Sigmoid colon (tissue), 7 donors: ENCODE data around the gene CTSE. TPM values are rescaled to one million over a fixed set of nuclear protein-coding genes. Genes with fewer than 3 reads are reported as not detected.

Experiments used
- DNase-seq: peaks from one replicate; pipeline ENCODE4 v3.0.0-alpha.2; 2019
- H3K27ac ChIP-seq, 4 donors: fragments of 200-600 bp; sonication (generic); one replicate each; pipeline ENCODE4 v1.5.1; 2016 to 2019; ENCODE audit warnings: mild to moderate bottlenecking in 1 of 4
- H3K27me3 ChIP-seq, 3 donors: fragments of 200-600 bp; sonication (generic); one replicate each; pipeline ENCODE4 v1.5.1; 2019; ENCODE audit warnings: mild to moderate bottlenecking in 1 of 3
- H3K36me3 ChIP-seq, 4 donors: fragments of 200-600 bp; sonication (generic); one replicate each; pipeline ENCODE4 v1.5.1; 2016 to 2019
- H3K4me1 ChIP-seq, 4 donors: fragments of 200-600 bp; sonication (generic); one replicate each; pipeline ENCODE4 v1.5.1; 2017 to 2019
- H3K4me3 ChIP-seq, 4 donors: fragments of 200-600 bp; sonication (generic); one replicate each; pipeline ENCODE4 v1.5.1; 2017 to 2019; ENCODE audit warnings: mild to moderate bottlenecking in 2 of 4, moderate library complexity in 1 of 4
- H3K9me3 ChIP-seq, 4 donors: fragments of 200-600 bp in 3 of 4; sonication (generic) in 3 of 4; one replicate each; pipeline versions ENCODE4 v1.5.1 to v1.6.1; 2013 to 2019
- CTCF ChIP-seq, 4 experiments: fragments of 450-650 bp in 3 of 4; fragments of 200-600 bp in 1 of 4; IDR thresholded peaks; one replicate each; pipeline ENCODE4 v1.5.1; 2016 to 2019; ENCODE audit warnings: antibody characterized with exemption in 4 of 4, mild to moderate bottlenecking in 3 of 4, moderate library complexity in 2 of 4
- EP300 ChIP-seq, 4 donors: sonication (generic); formaldehyde crosslinking; IDR thresholded peaks; one replicate each; pipeline ENCODE4 v1.6.1; 2017; ENCODE audit warnings: antibody characterized with exemption in 4 of 4
- POLR2A ChIP-seq, 2 donors: fragments of 450-650 bp; IDR thresholded peaks; one replicate each; pipeline ENCODE4 v1.6.1; 2016; ENCODE audit warnings: antibody characterized with exemption in 2 of 2, mild to moderate bottlenecking in 2 of 2, moderate library complexity in 2 of 2
- POLR2AphosphoS5 ChIP-seq, 4 donors: sonication (generic); formaldehyde crosslinking; IDR thresholded peaks; one replicate each; pipeline ENCODE4 v1.6.1; 2017; ENCODE audit warnings: antibody characterized with exemption in 4 of 4
- WGBS, 2 donors: extraction: QIAGEN DNeasy Blood & Tissue Kit; methylation state at CpG; one replicate each; pipeline ENCODE4 v1.1.7; 2013; 5-methylcytosine and 5-hydroxymethylcytosine counted together
- intact Hi-C: fragments of 100-400 bp; cut with DNase I; formaldehyde crosslinking; loops from one replicate; pipeline ENCODE4 v1.15.1; 2023
- polyA plus RNA-seq, 3 donors: library from polyadenylated mRNA; stranded (reverse); fragments of 200-250 nt; gene quantifications; one replicate each; pipeline ENCODE4 v1.2.3, GENCODE V29; 2013
- total RNA-seq, 4 donors: library from RNA; depleted of rRNA; stranded (reverse); fragments of >200 nt; gene quantifications; one replicate each; pipeline ENCODE4 v1.1.0, GENCODE V29; 2016
- donor health status: healthy with polysubstance abuse.
- donor health status: Bipolar disorder and iron deficiency.
- donor health status: healthy.

The CTSE gene
- total and polyA plus RNA-seq, 7 donors = 4.4 to 9.0 (median 8.6) TPM; not detected in 4

- Histone ChIP-seq H3K27me3 (peaks cover 0 to 3% (median 0%) of the 10 kb centered on the region in 3 donors), H3K4me3 (no peak overlapping the region), H3K9me3 (no peaks in the 10 kb centered on the region), H3K36me3 (no peaks in the 10 kb centered on the region), H3K27ac (no peak overlapping the region), H3K4me1 (no peaks in the 10 kb centered on the region)
- intact Hi-C loops = no loop called here
- no peak for DNase-seq
- TF ChIP-seq CTCF (IDR thresholded peaks at IDR 0.05) (no peak), POLR2A (IDR thresholded peaks at IDR 0.05) (no peak), POLR2AphosphoS5 (IDR thresholded peaks at IDR 0.05) (no peak), EP300 (IDR thresholded peaks at IDR 0.05) (no peak)
- 57 to 78% methylated on average over 4 of the region's 4 CpGs for WGBS, 2 donors
Measured at GRCh38 chr1:206047271-206047670, 23.6 kb upstream of the CTSE start.

- intact Hi-C loops = no loop called here
- Histone ChIP-seq H3K27ac (no peak overlapping the region), H3K27me3 (peaks cover 0 to 24% (median 0%) of the 10 kb centered on the region in 3 donors), H3K4me1 (no peaks in the 10 kb centered on the region), H3K36me3 (no peaks in the 10 kb centered on the region), H3K9me3 (peaks cover 0 to 3% (median 0%) of the 10 kb centered on the region in 4 donors), H3K4me3 (no peak overlapping the region)
- WGBS, 2 donors = 43 to 45% methylated on average over 7 of the region's 7 CpGs
- DNase-seq = no peak
- no peak for TF ChIP-seq CTCF (IDR thresholded peaks at IDR 0.05)
Measured at GRCh38 chr1:206041640-206042039, 17.9 kb upstream of the CTSE start.

- peaks cover 0 to 24% (median 0%) of the 10 kb centered on the region in 3 donors for H3K27me3 ChIP-seq
- no peak overlapping the region for H3K27ac ChIP-seq
- H3K4me1 ChIP-seq = no peaks in the 10 kb centered on the region
- 71 to 79% methylated on average over 5 of the region's 5 CpGs for WGBS, 2 donors
- TF ChIP-seq POLR2A (IDR thresholded peaks at IDR 0.05) (no peak), POLR2AphosphoS5 (IDR thresholded peaks at IDR 0.05) (no peak), EP300 (IDR thresholded peaks at IDR 0.05) (no peak), CTCF (IDR thresholded peaks at IDR 0.05) (no peak)
- DNase-seq = no peak
- intact Hi-C loops = no loop called here
- no peaks in the 10 kb centered on the region for H3K36me3 ChIP-seq
- H3K9me3 ChIP-seq = peaks cover 0 to 3% (median 0%) of the 10 kb centered on the region in 4 donors
- no peak overlapping the region for H3K4me3 ChIP-seq
Measured at GRCh38 chr1:206040328-206040727, 16.6 kb upstream of the CTSE start.

- Histone ChIP-seq H3K9me3 (peaks cover 0 to 3% (median 0%) of the 10 kb centered on the region in 4 donors), H3K36me3 (no peaks in the 10 kb centered on the region), H3K27me3 (peaks cover 0 to 24% (median 0%) of the 10 kb centered on the region in 3 donors), H3K4me1 (no peaks in the 10 kb centered on the region), H3K27ac (no peak overlapping the region), H3K4me3 (no peak overlapping the region)
- DNase-seq = no peak
- TF ChIP-seq POLR2AphosphoS5 (IDR thresholded peaks at IDR 0.05) (no peak), POLR2A (IDR thresholded peaks at IDR 0.05) (no peak), EP300 (IDR thresholded peaks at IDR 0.05) (no peak), CTCF (IDR thresholded peaks at IDR 0.05) (no peak)
- intact Hi-C loops = no loop called here
- WGBS, 2 donors = 49 to 53% methylated on average over 7 of the region's 7 CpGs
Measured at GRCh38 chr1:206039046-206039973, 15.6 kb upstream of the CTSE start.
